Lower lobe of right lung (tissue), 2 donors: Measurements from ENCODE around the gene SYT15. TPM values are rescaled to one million over a fixed set of nuclear protein-coding genes. Genes with fewer than 3 reads are reported as not detected.
"Not testable (repeated sequence)": the region's sequence is repeated elsewhere in the genome, so short reads cannot be mapped to it uniquely, and the experiment has no call there.

Experiments used
- ATAC-seq, 2 donors: fragments of 200-7000 bp; cut with Tn5 transposase; one replicate each; pipeline ENCODE4 v1.9.1; 2020 to 2022; ENCODE audit warnings: mild to moderate bottlenecking in 2 of 2, moderate library complexity in 2 of 2
- DNase-seq: peaks from one replicate; pipeline ENCODE4 v3.0.0-alpha.2; 2020
- H3K27ac ChIP-seq: fragments of 200-600 bp; one replicate; pipeline ENCODE4 v1.8.0; 2022
- H3K27me3 ChIP-seq: fragments of 200-600 bp; one replicate; pipeline ENCODE4 v1.8.0; 2022; ENCODE audit warnings: low read depth
- H3K36me3 ChIP-seq: fragments of 200-600 bp; one replicate; pipeline ENCODE4 v1.8.0; 2022; ENCODE audit warnings: mild to moderate bottlenecking
- H3K4me1 ChIP-seq: fragments of 200-600 bp; one replicate; pipeline ENCODE4 v1.8.0; 2022
- H3K4me3 ChIP-seq: fragments of 200-600 bp; one replicate; pipeline ENCODE4 v1.8.0; 2022; ENCODE audit warnings: mild to moderate bottlenecking
- H3K9me3 ChIP-seq: fragments of 200-600 bp; one replicate; pipeline ENCODE4 v1.8.0; 2022
- intact Hi-C: fragments of 100-400 bp; cut with DNase I; formaldehyde crosslinking; loops from one replicate; pipeline ENCODE4 v1.11.0; 2022
- total RNA-seq: library from RNA; stranded (reverse); fragmentation: NEBNext Ultra II Directional; extraction: Animal tissue kit (Norgen Biotek cat#: 25700); gene quantifications from one replicate; pipeline ENCODE4 v1.2.1, GENCODE V29; 2021
- donor health status: DM: no; HTN: yes; CAD: no; lungs with severe emphysema.

Gene SYT15
- total RNA-seq, 1 donor from 2014 or later: 34.5 TPM

GRCh38 chr10:46629805-46630204 is 50.9 kb downstream of the SYT15 start:
- H3K27ac ChIP-seq, H3K9me3 ChIP-seq, DNase-seq, ATAC-seq, H3K4me1 ChIP-seq, H3K36me3 ChIP-seq, intact Hi-C loops, H3K4me3 ChIP-seq, H3K27me3 ChIP-seq: not testable (repeated sequence)

DNA sequence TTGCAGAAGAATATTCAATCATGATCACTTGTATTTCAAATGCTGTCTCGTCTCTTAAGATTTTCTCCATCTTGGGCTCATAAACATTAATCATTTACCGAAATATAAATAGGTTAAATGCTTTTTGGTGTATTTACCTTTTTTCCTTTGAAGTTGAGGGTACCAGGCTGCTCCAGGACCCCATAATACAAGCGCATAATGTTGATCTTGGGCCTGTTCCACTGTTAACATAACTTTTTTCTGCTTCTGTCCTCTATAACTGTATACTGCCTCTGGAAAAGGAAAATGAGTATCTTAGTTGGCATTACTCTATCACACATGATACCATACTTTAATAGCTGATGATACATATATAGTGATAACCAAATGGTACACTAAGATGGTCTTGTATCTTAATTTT is 51.9 kb downstream of the SYT15 start:
- H3K36me3 ChIP-seq, intact Hi-C loops, H3K4me3 ChIP-seq, H3K4me1 ChIP-seq, H3K27ac ChIP-seq, H3K27me3 ChIP-seq, DNase-seq, H3K9me3 ChIP-seq, ATAC-seq: not testable (repeated sequence)

GRCh38 chr10:46631683-46632082 is 52.8 kb downstream of the SYT15 start:
- ATAC-seq, H3K27me3 ChIP-seq, DNase-seq, H3K9me3 ChIP-seq, H3K36me3 ChIP-seq, H3K4me3 ChIP-seq, intact Hi-C loops, H3K27ac ChIP-seq, H3K4me1 ChIP-seq: not testable (repeated sequence)

GRCh38 chr10:46634698-46635097 is 55.8 kb downstream of the SYT15 start:
- ATAC-seq: peak in 1 of 2 donors; percentile 49
- H3K9me3 ChIP-seq, DNase-seq, H3K4me1 ChIP-seq, intact Hi-C loops, H3K36me3 ChIP-seq, H3K27me3 ChIP-seq, H3K27ac ChIP-seq: not testable (repeated sequence)
- H3K4me3 ChIP-seq: peak overlapping the region; percentile 21

- peak; percentile 95 to 97 for ATAC-seq
- H3K27me3 ChIP-seq, H3K36me3 ChIP-seq, H3K9me3 ChIP-seq, intact Hi-C loops, H3K4me1 ChIP-seq, DNase-seq: not testable (repeated sequence)
- Histone ChIP-seq H3K27ac (peak overlapping the region; percentile 58), H3K4me3 (peak overlapping the region; percentile 50)
Measured at GRCh38 chr10:46635364-46635959, 56.5 kb downstream of the SYT15 start.

DNA sequence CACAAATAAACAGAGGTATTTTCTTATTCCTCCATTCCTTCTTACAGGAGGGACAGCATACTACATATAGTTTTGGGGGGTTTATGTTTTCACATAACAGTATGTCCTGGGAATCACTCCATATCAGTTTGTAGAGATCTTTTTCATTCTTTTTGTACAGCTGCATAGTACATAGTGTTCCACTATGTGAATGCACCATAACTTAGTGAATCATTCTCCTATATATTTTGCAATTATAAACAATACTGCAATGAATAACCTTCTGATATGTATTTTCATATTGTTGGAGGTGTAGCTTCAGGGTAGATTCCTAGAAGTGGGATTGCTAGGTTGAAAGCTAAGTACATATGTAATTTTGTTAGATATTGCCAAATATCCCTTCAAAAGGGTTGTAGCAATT is 61.1 kb downstream of the SYT15 start:
- H3K4me3 ChIP-seq, ATAC-seq, DNase-seq, H3K27ac ChIP-seq, H3K27me3 ChIP-seq, H3K36me3 ChIP-seq, H3K9me3 ChIP-seq, intact Hi-C loops, H3K4me1 ChIP-seq: not testable (repeated sequence)

Other genes with a start within 250 kb of the SYT15 start
- 15.7 TPM for gene ANXA8L1, start 203.4 kb upstream of the SYT15 start, total RNA-seq
- 1.1 TPM for gene NPY4R, start 113.2 kb upstream of the SYT15 start, total RNA-seq
- 42.1 TPM for gene GPRIN2, start 22.5 kb upstream of the SYT15 start, total RNA-seq